ENCODE results near the gene BET1.
A peak's percentile ranks its signal among the peaks of the same experiment; 100 is the strongest.
"Not testable (repeated sequence)": the region's sequence is repeated elsewhere in the genome, so short reads cannot be mapped to it uniquely, and the experiment has no call there.

BET1 gene

DNA sequence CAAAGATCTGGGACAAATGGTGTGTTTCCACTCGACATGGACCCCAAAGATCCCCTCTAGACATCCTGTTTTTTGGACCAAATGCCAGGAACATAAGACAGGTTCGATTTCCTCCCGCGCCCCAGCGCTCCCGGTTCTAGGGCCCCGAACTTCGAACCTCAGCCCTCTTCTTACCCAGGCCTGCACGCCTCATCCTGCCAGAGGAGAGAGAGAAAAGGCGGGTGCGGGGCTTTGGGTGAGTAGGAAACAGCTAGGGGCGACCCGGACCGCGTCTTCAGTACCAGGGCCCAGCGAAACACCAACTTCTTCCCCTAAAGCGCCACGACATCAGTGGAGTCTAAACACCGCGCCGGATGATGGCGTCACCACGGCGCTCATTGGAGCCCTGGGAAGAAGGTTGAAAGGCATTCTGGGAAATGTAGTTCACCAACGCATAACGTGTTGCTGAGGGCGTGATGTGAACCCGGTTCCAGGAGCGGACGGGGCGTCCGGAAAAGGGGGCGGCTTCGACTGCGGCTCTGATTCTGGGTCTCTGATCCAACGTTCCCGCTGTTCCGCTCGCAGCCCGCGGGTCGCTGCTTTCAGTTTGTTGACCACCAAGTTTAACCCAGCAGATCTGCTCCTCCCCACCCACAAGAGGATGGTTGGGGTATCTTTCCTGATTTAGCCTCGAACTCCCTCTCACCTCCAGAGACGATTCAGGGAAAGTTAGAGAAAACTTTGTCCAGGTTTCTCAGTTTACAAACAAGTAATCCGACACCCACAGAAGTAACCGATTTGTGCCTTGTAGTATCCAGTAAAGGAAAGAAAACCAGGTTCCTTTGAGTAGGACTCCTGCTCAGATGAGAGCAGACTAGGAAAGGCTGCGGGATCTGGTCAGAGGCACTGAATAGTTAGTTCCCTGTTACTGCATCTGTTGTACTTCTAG, at the start of gene BET1:
Gene BET1, minus strand, starts transcription at position 332 of the 928 bp plus-strand sequence. Its CDS starts 139 bp downstream, at position 193.
- DNase-seq = peak; percentile 92

GRCh38 chr7:94053532-94053931, 49.4 kb upstream of the BET1 start:
- no peak for DNase-seq

GRCh38 chr7:94052398-94053180, 48.4 kb upstream of the BET1 start:
- DNase-seq = no peak

- no peak for DNase-seq
These were observed 45.9 kb upstream of the BET1 start for GRCh38 chr7:94050046-94050445.

DNA sequence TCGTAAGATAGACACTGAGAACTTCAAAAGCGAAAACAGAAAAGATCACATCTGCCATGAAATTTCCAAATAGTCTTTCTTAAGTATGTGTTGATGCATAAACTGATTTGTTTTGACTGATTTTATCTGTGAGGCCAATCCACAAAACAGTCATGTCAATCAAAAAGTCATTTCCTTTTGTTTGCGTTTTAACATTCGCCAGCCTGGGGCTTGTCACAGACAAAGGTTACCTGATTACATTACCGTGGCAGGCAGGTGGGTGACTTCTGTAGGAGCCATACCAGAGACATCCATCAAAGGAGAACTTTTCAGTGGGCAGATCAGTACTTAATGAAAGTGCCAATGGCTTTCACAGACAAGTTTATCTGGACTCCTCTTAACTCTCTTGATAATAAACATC, 45.5 kb upstream of the BET1 start:
- DNase-seq = no peak

DNA sequence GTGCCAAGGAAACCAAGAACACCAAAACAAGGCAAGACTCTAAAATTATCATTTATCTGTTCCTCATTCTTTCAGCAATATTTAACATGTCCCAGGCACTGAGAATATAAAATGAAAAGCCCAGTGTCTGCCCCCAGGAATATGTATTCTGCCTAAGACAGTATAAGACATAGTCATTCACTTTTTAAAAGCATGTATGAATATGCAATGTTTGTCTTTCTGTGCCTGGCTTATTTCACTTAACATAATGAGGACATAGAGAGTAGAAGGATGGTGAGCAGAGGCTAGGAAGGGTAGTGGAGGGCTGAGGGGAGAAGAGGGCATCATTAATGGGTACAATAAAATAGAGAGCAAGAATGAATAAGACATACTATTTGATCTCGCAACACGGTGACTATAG, 44.6 kb upstream of the BET1 start:
- no peak for DNase-seq

GRCh38 chr7:94047956-94048355, 43.8 kb upstream of the BET1 start:
- no peak for DNase-seq

GRCh38 chr7:94045581-94045980, 41.4 kb upstream of the BET1 start:
- DNase-seq = no peak

- no peak for DNase-seq
These were observed 40.7 kb upstream of the BET1 start for GRCh38 chr7:94044806-94045205.

- no peak for DNase-seq
These were observed 39.1 kb upstream of the BET1 start for GRCh38 chr7:94043299-94043698.

DNA sequence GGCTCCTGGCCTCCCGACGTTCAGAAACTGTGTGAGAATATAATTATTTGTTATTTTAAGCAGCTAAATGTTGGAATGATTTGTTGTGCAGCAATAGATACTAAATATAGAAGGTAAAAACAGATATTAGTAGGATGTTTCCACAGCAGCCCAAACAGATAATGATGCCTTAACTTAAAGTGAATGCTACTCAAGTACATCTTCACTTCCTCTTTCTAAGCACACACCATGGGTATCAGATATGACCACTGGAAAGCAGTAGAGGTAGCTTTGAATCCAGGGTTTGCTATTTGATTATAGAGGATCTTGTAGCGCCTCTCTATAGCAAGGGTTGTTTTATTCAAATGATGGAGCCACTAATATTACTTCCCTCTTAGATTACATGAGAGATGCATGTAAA, 38.2 kb upstream of the BET1 start:
- DNase-seq = no peak

GRCh38 chr7:94041529-94041928, 37.4 kb upstream of the BET1 start:
- no peak for DNase-seq

GRCh38 chr7:94040254-94040653, 36.1 kb upstream of the BET1 start:
- no peak for DNase-seq

- no peak for DNase-seq
These were observed 35.3 kb upstream of the BET1 start for GRCh38 chr7:94039368-94040035.

DNA sequence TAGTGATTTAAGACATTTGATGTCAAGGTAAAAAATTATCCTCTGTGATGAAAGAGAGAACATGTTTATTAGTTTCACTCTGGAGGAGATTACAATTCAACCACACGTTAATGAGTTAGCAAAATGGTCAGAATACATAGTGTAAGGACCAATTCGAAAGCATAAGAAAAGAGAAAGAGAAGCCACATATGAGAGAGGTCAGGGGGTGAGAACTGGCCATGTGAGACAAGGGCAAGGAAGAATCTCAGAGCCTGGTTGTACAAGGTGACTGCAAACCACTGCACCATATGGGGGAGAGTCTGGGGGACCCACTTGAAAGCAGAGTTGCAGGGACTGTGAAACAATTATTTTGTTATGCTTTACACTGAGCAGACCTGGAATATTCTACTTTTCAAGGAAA, 27.7 kb upstream of the BET1 start:
- no peak for DNase-seq

DNA sequence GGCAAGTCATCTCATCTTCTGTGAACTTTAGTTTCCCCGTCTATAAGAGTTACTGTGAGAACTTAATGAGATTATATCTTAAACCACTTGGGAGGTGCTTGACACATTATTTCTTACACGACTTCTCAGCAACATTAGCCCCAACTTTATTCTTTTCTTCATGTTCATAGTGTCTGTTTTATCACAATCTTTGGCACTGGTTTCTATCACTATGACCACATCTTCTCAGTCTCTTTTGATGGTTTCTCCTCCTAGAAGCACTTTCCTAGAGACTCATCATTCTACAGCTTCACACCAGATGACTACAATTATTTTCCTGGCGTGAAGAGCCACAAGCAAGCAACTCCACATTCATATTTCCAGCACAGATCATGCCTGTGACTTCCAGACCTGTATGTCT, 26.5 kb upstream of the BET1 start:
- no peak for DNase-seq

GRCh38 chr7:94029976-94030375, 25.8 kb upstream of the BET1 start:
- DNase-seq = no peak

GRCh38 chr7:94028768-94029167, 24.6 kb upstream of the BET1 start:
- no peak for DNase-seq

- not testable (repeated sequence) for DNase-seq
These were observed 22.5 kb upstream of the BET1 start for GRCh38 chr7:94026619-94027018.

DNA sequence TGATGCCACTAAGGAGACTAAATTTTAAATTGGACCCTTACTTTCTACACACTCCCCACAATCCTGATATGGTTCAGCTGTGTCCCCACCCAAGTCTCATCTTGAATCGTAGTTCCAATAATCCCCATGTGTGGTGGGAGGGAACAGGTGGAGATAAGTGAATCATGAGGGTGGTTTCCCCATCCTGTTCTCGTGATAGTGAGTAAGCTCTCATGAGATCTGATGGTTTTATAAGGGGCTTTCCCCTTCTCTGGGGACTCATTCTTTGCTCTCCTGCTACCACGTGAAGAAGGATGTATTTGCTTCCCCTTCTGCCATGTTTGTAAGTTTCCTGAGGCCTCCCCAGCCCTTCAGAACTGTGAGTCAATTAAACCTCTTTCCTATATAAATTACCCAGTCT, 18.4 kb upstream of the BET1 start:
- DNase-seq = no peak

DNA sequence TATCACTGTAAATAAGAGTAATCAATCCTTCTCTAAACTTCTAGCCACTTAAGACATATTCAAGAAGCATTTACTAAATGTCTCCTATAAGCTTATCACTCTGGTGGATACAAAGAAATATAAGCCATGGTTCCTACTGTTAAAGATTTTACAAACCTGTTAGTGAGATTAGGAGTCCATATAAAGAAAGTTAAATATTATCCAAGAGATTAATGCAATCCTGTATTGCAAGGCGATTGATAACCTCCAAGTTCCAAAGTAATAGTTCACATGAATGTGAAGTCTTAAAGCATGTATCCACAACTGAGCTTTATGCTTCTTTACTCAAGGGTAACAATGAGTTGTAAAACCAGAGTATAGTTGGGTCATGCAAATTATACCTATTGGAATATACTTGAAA, 12.6 kb upstream of the BET1 start:
- no peak for DNase-seq

DNA sequence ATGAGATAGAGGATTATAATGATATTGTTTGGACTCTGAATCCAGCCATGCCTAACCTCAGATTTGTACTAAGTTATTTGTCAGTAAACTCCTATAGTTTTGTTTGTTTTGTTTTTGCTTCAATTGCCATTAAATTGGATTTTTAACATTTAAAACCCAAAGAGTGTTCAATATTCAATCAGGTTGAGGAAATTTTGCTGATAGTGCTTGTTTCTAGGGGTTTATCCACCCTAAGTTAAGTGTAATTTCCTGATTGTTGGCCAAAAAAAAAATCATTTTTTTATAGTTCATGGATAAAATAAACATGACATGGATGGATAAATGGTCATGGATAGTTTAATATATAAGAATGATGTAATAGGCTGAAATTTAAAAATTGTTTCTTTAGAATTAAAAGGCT, 11.4 kb upstream of the BET1 start:
- no peak for DNase-seq

- no peak for DNase-seq
These were observed 8.6 kb upstream of the BET1 start for GRCh38 chr7:94012746-94013145.

Data from stimulated activated CD4-positive, alpha-beta T cell treated with anti-CD3 and anti-CD28 coated beads, Interleukin-4, amount 100 ng/mL, for 1 hour (primary cell).